K562 (cell line): ENCODE data around the gene LMNB1. TPM values are rescaled to one million over a fixed set of nuclear protein-coding genes. Genes with fewer than 3 reads are reported as not detected.
A peak's percentile ranks its signal among the peaks of the same experiment; 100 is the strongest.

Source experiments
- GABPB1 ChIP-seq: sonication (generic); formaldehyde crosslinking; IDR thresholded peaks from 2 replicates; pipeline ENCODE4 v1.8.0; 2022; ENCODE audit warnings: mild to moderate bottlenecking, missing genetic modification reagents
- MTF1 ChIP-seq: fragments of 250-450 bp; sonication (Bioruptor Pico); IDR thresholded peaks from 2 replicates; pipeline ENCODE4 v1.9.0; 2021; ENCODE audit warnings: moderate library complexity, mild to moderate bottlenecking, inconsistent platforms, borderline replicate concordance
- NR1H2 ChIP-seq: sonication (generic); formaldehyde crosslinking; IDR thresholded peaks from 2 replicates; pipeline ENCODE4 v1.4.0; 2020; ENCODE audit warnings: mild to moderate bottlenecking, missing genetic modification reagents
- PHF8 ChIP-seq: fragments of 200-600 bp; sonication (generic); IDR thresholded peaks from 2 replicates; pipeline ENCODE4 v1.6.1; 2012; ENCODE audit warnings: mixed run types, mild to moderate bottlenecking, inconsistent platforms, low read length, moderate library complexity, borderline replicate concordance
- POLR2B ChIP-seq: fragments of 450-650 bp; IDR thresholded peaks from 2 replicates; pipeline ENCODE4 v1.6.1; 2018; ENCODE audit warnings: low read depth; ENCODE audit not compliant: partially characterized antibody
- RCOR1 ChIP-seq, 2 experiments: IDR thresholded peaks; 2 replicates each; pipeline ENCODE4 v1.6.1; 2012; ENCODE audit warnings: low read depth in 2 of 2, low read length in 2 of 2, borderline replicate concordance in 1 of 2, improper control_type of control experiment in 1 of 2
- THAP7 ChIP-seq: fragments of 250-450 bp; sonication (Bioruptor Pico); IDR thresholded peaks from 2 replicates; pipeline ENCODE4 v1.5.0; 2021
- ZBTB49 ChIP-seq: sonication (generic); formaldehyde crosslinking; IDR thresholded peaks from 2 replicates; pipeline ENCODE4 v1.8.0; 2022; ENCODE audit warnings: missing genetic modification reagents, mild to moderate bottlenecking, borderline replicate concordance
- ZNF282 ChIP-seq: sonication (generic); formaldehyde crosslinking; IDR thresholded peaks from 2 replicates; pipeline ENCODE4 v1.8.1; 2023; ENCODE audit warnings: missing genetic modification reagents
- ZNF445 ChIP-seq: fragments of 250-450 bp; sonication (Bioruptor Pico); IDR thresholded peaks from 2 replicates; pipeline ENCODE4 v1.4.0; 2020; ENCODE audit warnings: low read depth, mild to moderate bottlenecking, moderate library complexity
- ZNF778 ChIP-seq: fragments of 450-650 bp; formaldehyde crosslinking; IDR thresholded peaks from 2 replicates; pipeline ENCODE4 v1.4.0; 2020; ENCODE audit warnings: mild to moderate bottlenecking, moderate library complexity
- polyA plus RNA-seq, 8 experiments: library from polyadenylated mRNA; depleted of rRNA in 4 of 8; stranded (reverse) in 5 of 8; unstranded in 3 of 8; fragments of >200 nt; fragmentation: Nextera tagmentation in 2 of 8; fragmentation: Illumina TruSeq in 1 of 8; extraction: Ambion mirVana in 2 of 8; extraction: Trizol in 1 of 8; gene quantifications; 2 replicates each; pipeline versions ENCODE4 v1.2.1 to v1.2.3, GENCODE V29; 2011 to 2014; ENCODE audit warnings: inconsistent platforms in 1 of 8, missing spikeins in 1 of 8
- total RNA-seq, 7 experiments: library from RNA; depleted of rRNA in 6 of 7; stranded (reverse); fragments of >200 nt in 6 of 7; fragmentation: Illumina TruSeq in 2 of 7; extraction: Trizol in 2 of 7; gene quantifications; 2 replicates each; pipeline versions ENCODE4 v1.2.1 to v1.2.3, GENCODE V29; 2011 to 2021; ENCODE audit warnings: low replicate concordance in 1 of 7
- TF ChIP-seq, protein P1 (sequence below), 2 experiments: fragments of 450-650 bp in 1 of 2; IDR thresholded peaks; 2 replicates each; pipeline ENCODE4 v1.6.1; 2011 to 2017; ENCODE audit warnings: low read depth in 2 of 2, antibody characterized with exemption in 1 of 2, borderline replicate concordance in 1 of 2, low read length in 1 of 2, mild to moderate bottlenecking in 1 of 2, mixed read lengths in 1 of 2; ENCODE audit not compliant: control insufficient read depth in 1 of 2
- TF ChIP-seq, protein P2 (sequence below): sonication (generic); formaldehyde crosslinking; IDR thresholded peaks from 2 replicates; pipeline ENCODE4 v1.4.0; 2020; ENCODE audit warnings: mild to moderate bottlenecking, missing genetic modification reagents
- TF ChIP-seq, protein P3 (sequence below): sonication (generic); formaldehyde crosslinking; IDR thresholded peaks from 2 replicates; pipeline ENCODE4 v1.8.0; 2023; ENCODE audit warnings: mild to moderate bottlenecking, missing genetic modification reagents

The LMNB1 gene
- total and polyA plus RNA-seq, 9 of the 15 experiments (the other 6 are each of a cell fraction or from before 2014, with no cell fraction given) = 2.8 to 190 (median 131) TPM

- TF ChIP-seq THAP7 (CRISPR knock-in tag) (no peak), PHF8 (peak; percentile 49; the same call in 1 of the 2 replicates), RCOR1 (IDR thresholded peaks at IDR 0.05; ENCODE audit: borderline replicate concordance in 1 of 2, low read depth in 2 of 2, low read length in 2 of 2) (peak in 1 of 2 experiments; percentile 58; a peak in 2 of 4 replicates), POLR2B (peak; percentile 73), GABPB1 (peak; percentile 69), ZNF282 (CRISPR knock-in tag) (no peak), ZNF778 (CRISPR knock-in tag) (no peak), NR1H2 (CRISPR knock-in tag) (peak; percentile 93; the same call in 1 of the 2 replicates), ZBTB49 (CRISPR knock-in tag) (no peak), MTF1 (CRISPR knock-in tag) (no peak), ZNF445 (CRISPR knock-in tag) (no peak)
- TF ChIP-seq, protein P1, sequence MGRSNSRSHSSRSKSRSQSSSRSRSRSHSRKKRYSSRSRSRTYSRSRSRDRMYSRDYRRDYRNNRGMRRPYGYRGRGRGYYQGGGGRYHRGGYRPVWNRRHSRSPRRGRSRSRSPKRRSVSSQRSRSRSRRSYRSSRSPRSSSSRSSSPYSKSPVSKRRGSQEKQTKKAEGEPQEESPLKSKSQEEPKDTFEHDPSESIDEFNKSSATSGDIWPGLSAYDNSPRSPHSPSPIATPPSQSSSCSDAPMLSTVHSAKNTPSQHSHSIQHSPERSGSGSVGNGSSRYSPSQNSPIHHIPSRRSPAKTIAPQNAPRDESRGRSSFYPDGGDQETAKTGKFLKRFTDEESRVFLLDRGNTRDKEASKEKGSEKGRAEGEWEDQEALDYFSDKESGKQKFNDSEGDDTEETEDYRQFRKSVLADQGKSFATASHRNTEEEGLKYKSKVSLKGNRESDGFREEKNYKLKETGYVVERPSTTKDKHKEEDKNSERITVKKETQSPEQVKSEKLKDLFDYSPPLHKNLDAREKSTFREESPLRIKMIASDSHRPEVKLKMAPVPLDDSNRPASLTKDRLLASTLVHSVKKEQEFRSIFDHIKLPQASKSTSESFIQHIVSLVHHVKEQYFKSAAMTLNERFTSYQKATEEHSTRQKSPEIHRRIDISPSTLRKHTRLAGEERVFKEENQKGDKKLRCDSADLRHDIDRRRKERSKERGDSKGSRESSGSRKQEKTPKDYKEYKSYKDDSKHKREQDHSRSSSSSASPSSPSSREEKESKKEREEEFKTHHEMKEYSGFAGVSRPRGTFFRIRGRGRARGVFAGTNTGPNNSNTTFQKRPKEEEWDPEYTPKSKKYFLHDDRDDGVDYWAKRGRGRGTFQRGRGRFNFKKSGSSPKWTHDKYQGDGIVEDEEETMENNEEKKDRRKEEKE (IDR thresholded peaks at IDR 0.05; ENCODE audit: borderline replicate concordance in 1 of 2, control insufficient read depth in 1 of 2, low read depth in 2 of 2, low read length in 1 of 2) = 0 out of 4 replicates have a peak, but pooled peaks of 1 of the 2 experiments have one; percentile 66
- TF ChIP-seq, protein P2, sequence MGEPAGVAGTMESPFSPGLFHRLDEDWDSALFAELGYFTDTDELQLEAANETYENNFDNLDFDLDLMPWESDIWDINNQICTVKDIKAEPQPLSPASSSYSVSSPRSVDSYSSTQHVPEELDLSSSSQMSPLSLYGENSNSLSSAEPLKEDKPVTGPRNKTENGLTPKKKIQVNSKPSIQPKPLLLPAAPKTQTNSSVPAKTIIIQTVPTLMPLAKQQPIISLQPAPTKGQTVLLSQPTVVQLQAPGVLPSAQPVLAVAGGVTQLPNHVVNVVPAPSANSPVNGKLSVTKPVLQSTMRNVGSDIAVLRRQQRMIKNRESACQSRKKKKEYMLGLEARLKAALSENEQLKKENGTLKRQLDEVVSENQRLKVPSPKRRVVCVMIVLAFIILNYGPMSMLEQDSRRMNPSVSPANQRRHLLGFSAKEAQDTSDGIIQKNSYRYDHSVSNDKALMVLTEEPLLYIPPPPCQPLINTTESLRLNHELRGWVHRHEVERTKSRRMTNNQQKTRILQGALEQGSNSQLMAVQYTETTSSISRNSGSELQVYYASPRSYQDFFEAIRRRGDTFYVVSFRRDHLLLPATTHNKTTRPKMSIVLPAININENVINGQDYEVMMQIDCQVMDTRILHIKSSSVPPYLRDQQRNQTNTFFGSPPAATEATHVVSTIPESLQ (CRISPR knock-in tag) = 0 out of 2 replicates have a peak, but pooled peaks have one; percentile 61
- TF ChIP-seq, protein P3, sequence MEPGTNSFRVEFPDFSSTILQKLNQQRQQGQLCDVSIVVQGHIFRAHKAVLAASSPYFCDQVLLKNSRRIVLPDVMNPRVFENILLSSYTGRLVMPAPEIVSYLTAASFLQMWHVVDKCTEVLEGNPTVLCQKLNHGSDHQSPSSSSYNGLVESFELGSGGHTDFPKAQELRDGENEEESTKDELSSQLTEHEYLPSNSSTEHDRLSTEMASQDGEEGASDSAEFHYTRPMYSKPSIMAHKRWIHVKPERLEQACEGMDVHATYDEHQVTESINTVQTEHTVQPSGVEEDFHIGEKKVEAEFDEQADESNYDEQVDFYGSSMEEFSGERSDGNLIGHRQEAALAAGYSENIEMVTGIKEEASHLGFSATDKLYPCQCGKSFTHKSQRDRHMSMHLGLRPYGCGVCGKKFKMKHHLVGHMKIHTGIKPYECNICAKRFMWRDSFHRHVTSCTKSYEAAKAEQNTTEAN (CRISPR knock-in tag) = no peak
Measured at GRCh38 chr5:126777975-126778674, 1.2 kb downstream of the LMNB1 start (continued).
